Chondrocyte (in vitro differentiated cells): ENCODE results near the gene MAD2L2. TPM values are rescaled to one million over a fixed set of nuclear protein-coding genes. Genes with fewer than 3 reads are reported as not detected.

Experiments used
- DNase-seq: peaks from one replicate; pipeline ENCODE4 v3.0.0; 2021; ENCODE audit warnings: mixed read lengths, low spot score
- H3K27ac Mint-ChIP-seq: one replicate; pipeline ENCODE4 v1.8.0; 2021; ENCODE audit warnings: mild to moderate bottlenecking, moderate library complexity, mixed read lengths; ENCODE audit not compliant: unreplicated experiment
- H3K27me3 Mint-ChIP-seq: 2 replicates; pipeline ENCODE4 v1.8.0; 2021; ENCODE audit warnings: low read depth, mixed read lengths
- H3K36me3 Mint-ChIP-seq: 2 replicates; pipeline ENCODE4 v1.8.0; 2021; ENCODE audit warnings: low read depth, mixed read lengths
- H3K4me1 Mint-ChIP-seq: 2 replicates; pipeline ENCODE4 v1.8.0; 2021; ENCODE audit warnings: low read depth, mild to moderate bottlenecking, mixed read lengths
- H3K4me3 Mint-ChIP-seq: one replicate; pipeline ENCODE4 v1.8.0; 2021; ENCODE audit warnings: mild to moderate bottlenecking, moderate library complexity, mixed read lengths; ENCODE audit not compliant: unreplicated experiment
- H3K9me3 Mint-ChIP-seq: 2 replicates; pipeline ENCODE4 v1.8.0; 2021; ENCODE audit warnings: low read depth, mixed read lengths
- total RNA-seq: library from RNA; stranded (reverse); gene quantifications from 3 replicates; pipeline ENCODE4 v1.2.1, GENCODE V29; 2021
- TF ChIP-seq, protein P1 (sequence below): fragments of 200-600 bp; sonication (generic); IDR thresholded peaks from 2 replicates; pipeline ENCODE4 v1.5.0; 2021; ENCODE audit warnings: antibody characterized with exemption, mild to moderate bottlenecking, moderate library complexity

MAD2L2 gene
- total RNA-seq, 1 donor from 2014 or later = 31.8 TPM

DNA sequence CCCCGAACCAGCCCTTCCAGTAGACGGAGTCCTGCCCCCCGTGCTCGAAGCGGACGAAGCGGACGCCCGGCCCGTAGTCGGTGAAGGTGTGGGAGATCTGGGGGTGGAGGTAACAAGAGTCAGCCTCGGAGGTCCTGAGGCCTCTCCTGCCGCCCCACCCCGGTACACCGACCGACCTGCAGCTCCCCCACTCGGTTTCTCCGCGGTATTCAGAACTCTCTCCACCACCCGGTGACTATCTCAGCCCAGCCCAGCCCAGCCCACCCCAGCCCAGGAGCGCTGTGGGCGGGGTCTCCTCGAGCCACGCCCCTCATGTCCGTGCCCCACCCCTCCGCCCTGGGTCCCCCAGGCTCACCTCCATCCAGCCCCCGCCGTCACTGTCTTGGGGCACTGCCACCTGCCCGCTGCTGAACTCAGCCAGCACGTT lies 32.2 kb downstream of the MAD2L2 start:
- Mint-ChIP-seq H3K4me1 (peaks cover 7% of the 10 kb centered on the region), H3K36me3 (peaks cover 1% of the 10 kb centered on the region), H3K9me3 (no peaks in the 10 kb centered on the region), H3K27ac (no peak overlapping the region), H3K27me3 (peaks cover 8% of the 10 kb centered on the region), H3K4me3 (no peak overlapping the region)
- no peak for DNase-seq
- TF ChIP-seq, protein P1, sequence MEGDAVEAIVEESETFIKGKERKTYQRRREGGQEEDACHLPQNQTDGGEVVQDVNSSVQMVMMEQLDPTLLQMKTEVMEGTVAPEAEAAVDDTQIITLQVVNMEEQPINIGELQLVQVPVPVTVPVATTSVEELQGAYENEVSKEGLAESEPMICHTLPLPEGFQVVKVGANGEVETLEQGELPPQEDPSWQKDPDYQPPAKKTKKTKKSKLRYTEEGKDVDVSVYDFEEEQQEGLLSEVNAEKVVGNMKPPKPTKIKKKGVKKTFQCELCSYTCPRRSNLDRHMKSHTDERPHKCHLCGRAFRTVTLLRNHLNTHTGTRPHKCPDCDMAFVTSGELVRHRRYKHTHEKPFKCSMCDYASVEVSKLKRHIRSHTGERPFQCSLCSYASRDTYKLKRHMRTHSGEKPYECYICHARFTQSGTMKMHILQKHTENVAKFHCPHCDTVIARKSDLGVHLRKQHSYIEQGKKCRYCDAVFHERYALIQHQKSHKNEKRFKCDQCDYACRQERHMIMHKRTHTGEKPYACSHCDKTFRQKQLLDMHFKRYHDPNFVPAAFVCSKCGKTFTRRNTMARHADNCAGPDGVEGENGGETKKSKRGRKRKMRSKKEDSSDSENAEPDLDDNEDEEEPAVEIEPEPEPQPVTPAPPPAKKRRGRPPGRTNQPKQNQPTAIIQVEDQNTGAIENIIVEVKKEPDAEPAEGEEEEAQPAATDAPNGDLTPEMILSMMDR = no peak

DNA sequence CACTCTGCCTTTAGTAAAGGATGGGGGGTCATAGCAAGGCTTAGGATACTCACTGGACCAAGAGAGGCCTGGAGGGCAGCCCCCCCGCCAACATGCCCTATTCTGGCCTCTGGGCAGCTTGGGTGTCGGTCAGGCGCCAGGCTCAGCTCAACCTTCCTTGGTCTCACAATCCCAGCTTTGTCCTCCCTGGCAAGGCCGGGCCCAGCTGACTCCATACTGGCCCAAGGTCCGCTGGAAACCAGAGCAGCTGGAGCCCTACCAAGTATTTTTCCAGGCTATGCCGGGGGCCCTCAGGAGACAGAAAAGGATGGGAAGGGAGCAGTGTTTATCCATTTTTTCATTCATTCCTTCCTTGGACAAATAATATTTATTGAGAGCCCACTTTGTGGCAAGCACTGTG lies 32.9 kb downstream of the MAD2L2 start:
- Mint-ChIP-seq H3K36me3 (peaks cover 1% of the 10 kb centered on the region), H3K27ac (no peak overlapping the region), H3K4me3 (no peak overlapping the region), H3K27me3 (peaks cover 8% of the 10 kb centered on the region), H3K4me1 (peaks cover 7% of the 10 kb centered on the region), H3K9me3 (no peaks in the 10 kb centered on the region)
- TF ChIP-seq, protein P1 = no peak
- DNase-seq = no peak

DNA sequence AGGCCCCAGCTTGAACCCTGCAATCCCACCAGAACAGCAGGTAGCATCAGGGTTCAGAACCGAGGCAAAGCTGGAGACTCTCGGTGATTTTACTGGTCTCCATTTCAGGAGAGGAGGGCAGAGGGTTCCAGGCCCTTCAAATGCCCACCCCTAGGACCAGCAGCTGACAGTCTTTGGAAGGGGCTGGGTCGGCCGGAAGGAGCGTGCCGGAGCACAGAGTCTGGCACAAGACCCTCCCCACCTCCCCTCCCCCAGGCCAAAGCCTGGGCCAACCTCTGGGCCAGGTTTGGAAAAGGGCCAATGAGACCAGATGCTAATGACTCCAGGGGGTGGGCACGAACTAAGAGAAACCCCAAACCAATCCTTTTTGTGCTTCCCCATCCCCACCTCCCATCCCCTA lies 33.6 kb downstream of the MAD2L2 start:
- Mint-ChIP-seq H3K27ac (no peak overlapping the region), H3K4me3 (no peak overlapping the region), H3K27me3 (peaks cover 10% of the 10 kb centered on the region), H3K36me3 (peaks cover 1% of the 10 kb centered on the region), H3K4me1 (peaks cover 7% of the 10 kb centered on the region), H3K9me3 (no peaks in the 10 kb centered on the region)
- no peak for DNase-seq
- TF ChIP-seq, protein P1 = no peak

DNA sequence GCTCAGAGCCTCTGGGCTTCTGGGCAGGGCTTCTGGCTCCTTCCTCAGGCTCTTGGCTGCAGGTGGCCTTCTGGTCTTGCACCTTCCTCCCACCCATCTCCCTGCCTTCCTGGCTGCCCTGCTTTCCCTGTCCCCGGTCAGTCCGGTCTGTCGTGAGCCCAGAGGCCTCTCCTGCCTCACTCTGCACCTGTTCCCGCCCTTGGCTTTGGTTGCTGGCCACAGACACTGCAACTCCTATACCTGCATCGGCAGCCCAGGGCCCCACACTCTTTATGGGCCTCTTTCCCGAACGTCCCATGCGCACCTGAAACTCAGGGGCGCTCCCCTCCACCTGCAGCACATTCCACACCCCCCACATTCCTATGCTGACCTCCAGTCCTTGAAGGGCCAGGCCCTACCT lies 34.6 kb downstream of the MAD2L2 start:
- Mint-ChIP-seq H3K9me3 (no peaks in the 10 kb centered on the region), H3K36me3 (peaks cover 1% of the 10 kb centered on the region), H3K27ac (no peak overlapping the region), H3K4me3 (no peak overlapping the region), H3K4me1 (peaks cover 7% of the 10 kb centered on the region), H3K27me3 (peaks cover 13% of the 10 kb centered on the region)
- TF ChIP-seq, protein P1 = no peak
- DNase-seq = no peak

DNA sequence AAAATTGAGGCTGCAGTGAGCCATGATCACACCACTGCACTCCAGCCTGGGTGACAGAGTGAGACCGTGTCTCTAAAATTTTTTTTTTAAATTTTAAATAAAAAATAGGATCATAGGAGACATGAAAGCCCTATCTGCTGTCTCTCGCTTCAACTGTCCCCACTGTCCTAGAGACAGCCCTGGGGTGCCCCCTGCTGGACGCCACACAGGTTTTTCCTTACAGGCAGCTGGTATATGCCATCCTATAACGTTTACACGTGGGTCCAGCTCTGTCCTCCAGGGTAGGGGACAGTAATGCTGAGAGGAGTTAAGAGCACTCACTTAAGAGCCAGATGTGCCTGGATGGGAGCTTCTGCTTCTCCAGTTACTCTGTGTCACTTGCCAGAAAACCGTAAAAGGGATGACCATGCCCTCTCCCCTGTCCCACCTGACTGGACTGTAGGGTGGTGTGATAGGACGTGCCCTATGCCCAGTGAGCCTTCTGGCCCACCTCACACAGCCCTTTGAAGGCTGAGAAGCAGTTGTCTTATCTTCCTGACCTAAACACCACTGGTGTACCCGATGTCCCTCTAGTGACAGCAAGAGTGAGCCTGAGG lies 35.2 kb downstream of the MAD2L2 start:
- no peak overlapping the region for H3K27ac Mint-ChIP-seq
- H3K36me3 Mint-ChIP-seq = peaks cover under 1% of the 10 kb centered on the region
- no peak overlapping the region for H3K4me3 Mint-ChIP-seq
- H3K9me3 Mint-ChIP-seq = no peaks in the 10 kb centered on the region
- DNase-seq = no peak
- TF ChIP-seq, protein P1 = peak; percentile 91
- peaks cover 6% of the 10 kb centered on the region for H3K4me1 Mint-ChIP-seq
- H3K27me3 Mint-ChIP-seq = peaks cover 10% of the 10 kb centered on the region
